Stimulated activated CD8-positive, alpha-beta memory T cell treated with anti-CD3 and anti-CD28 coated beads, Interleukin-2, amount 100 ng/mL, for 1 hour (primary cell): ENCODE data around the gene IST1.

ENCODE experiments used
- DNase-seq, 2 donors: peaks; one replicate each; pipeline ENCODE4 v3.0.0-alpha.2; 2020; ENCODE audit warnings: low read depth in 2 of 2

IST1 gene

DNA sequence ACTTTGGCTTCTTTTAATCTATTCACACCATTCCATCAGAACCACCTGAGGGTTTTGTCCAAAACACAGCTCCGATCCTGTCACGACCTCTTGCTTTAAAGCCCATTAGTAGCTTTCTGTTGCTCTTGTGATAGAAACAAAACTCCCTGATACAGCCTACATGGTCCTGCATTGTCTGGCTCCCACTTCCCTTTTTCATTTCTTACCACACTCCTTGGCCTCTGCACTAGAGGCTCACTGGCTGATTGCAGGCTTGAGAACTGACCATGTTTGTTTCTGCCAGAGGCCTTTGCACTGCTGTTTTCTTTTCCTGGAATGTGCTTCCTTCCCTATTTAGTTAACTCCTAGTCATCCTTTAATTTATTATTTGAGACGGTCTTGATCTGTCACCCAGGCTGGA, 23.7 kb downstream of the IST1 start:
- DNase-seq, result no peak

DNA sequence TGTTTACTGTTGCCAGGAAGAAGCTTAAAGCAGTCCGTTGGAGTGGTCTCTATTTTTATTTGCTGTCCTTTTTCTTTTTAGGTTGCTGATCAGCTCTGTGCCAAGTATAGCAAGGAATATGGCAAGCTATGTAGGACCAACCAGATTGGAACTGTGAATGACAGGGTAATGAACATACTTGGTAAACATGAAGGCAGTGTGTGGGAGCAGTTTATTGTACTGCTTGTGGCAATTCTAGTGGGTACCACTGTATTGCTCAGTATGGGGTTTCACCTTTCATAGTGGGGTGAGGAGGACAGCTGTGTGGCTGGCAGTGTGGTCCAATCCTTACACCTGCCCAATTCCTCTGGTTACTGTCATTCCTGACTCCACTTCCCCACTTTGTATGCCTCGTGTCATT, 25.3 kb downstream of the IST1 start:
- no peak for DNase-seq

- DNase-seq, result no peak
Observed at GRCh38 chr16:71923941-71924690, 28.8 kb downstream of the IST1 start.

GRCh38 chr16:71924710-71925109, 29.4 kb downstream of the IST1 start:
- DNase-seq, result no peak

GRCh38 chr16:71927383-71927782, 32.1 kb downstream of the IST1 start:
- DNase-seq, result no peak

DNA sequence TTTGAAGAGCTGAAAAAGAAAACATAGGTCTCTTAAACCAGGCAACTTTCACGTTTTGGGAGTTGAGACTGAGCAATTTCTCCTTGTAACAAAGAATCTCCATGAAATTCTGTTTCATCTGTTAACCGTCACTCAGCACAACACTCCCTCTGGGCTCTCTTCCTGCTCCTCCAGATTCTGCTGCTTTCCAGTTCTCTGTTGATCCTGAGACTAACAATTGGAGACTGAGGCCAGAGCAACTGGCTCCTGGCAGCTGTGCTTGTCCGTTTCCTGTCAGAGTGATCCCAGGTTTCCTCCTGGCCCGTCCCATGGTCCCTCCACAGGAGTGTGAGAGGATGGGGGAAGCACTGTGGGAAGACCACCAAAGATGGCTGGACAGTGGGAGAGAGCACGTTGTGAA, 32.5 kb downstream of the IST1 start:
- no peak for DNase-seq

- DNase-seq, result no peak
Observed at GRCh38 chr16:71929048-71929447, 33.7 kb downstream of the IST1 start.

DNA sequence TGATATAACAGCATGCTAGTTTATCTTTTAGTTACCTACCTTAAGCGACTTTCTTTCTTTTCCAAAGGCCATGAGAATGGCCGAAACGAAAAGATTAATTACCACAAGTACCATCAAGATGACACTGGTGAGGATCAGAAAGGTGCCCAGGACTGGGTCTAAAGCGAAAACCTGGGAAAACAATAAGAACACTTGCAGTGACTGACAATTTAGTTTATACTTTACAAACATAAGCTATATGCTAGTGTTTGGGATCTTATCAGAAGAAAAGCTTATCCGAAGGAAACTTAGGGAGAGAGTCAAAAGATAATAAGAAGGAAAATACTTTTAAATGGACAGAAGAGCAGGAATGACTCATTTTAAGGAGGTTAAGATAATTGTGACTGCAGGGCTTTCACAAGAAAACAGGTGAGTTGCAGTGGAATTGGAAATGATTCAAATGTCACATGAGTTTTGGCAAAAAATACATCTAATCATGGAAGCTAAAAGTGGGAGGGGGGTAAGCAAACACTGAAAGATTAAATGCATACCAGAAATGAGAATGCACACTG, 34.8 kb downstream of the IST1 start:
- no peak for DNase-seq

DNA sequence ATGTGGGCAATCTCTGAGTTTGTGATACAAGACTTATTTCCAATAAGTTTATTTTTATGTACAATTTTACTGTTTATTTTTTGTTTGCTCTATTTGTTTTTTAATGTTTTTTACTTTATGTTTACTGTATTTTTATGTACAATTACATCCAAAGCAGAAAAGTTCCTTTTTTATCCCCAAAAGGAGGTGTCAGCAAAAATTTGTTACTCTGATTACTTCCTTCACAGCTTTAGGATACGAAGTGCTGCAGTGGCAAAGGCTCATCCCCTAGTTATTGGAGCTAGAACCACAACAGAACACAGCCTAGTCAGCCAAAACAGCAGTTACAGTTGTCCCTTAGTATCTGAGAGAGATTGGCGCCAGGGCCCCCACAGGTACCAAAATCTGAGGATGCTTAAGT, 35.7 kb downstream of the IST1 start:
- no peak for DNase-seq

- DNase-seq, result no peak
Observed at GRCh38 chr16:71931599-71931998, 36.3 kb downstream of the IST1 start.

DNA sequence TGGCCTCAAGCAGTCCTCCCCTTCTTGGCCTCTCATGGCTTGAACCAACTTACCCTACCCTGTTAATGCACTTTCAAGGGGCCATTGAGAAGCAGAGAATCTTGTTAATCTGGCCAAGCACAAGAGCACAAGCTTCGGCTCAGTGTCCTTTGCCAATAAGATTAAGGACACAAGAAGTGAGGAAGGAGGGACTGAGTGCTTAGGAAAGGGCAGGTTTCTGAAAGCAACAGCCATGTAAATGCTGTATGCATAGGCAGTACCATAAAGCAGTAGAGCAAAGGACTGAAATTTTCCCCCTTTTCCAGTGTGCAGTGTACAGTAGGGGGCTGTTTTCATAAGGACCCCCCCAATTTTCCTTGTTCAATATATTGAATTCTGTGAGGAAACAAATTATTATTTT, 37.7 kb downstream of the IST1 start:
- DNase-seq, result no peak

GRCh38 chr16:71933913-71934695, 38.8 kb downstream of the IST1 start:
- no peak for DNase-seq

- DNase-seq, result no peak
Observed at GRCh38 chr16:71937868-71938510, 42.7 kb downstream of the IST1 start.

DNA sequence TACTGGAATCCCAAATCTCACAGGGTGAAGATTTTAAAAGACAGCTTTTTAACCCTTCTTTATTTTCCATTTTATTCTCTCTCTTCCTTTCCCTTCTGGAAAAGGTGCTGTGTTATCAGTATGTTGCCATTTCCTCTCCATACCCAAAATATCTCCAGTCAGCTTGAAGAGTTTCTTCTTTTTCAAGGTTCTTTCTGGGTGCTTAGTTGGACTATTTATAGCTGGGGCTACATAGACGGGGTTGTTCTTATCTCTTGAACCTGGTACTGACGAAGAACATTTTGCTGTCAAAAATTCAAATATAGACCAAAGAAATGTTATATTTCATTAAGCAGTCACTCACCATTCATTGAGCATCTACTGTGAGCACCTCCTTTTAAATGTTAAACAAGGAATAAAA, 48.6 kb downstream of the IST1 start:
- no peak for DNase-seq

GRCh38 chr16:71945616-71946015, 50.3 kb downstream of the IST1 start:
- no peak for DNase-seq

DNA sequence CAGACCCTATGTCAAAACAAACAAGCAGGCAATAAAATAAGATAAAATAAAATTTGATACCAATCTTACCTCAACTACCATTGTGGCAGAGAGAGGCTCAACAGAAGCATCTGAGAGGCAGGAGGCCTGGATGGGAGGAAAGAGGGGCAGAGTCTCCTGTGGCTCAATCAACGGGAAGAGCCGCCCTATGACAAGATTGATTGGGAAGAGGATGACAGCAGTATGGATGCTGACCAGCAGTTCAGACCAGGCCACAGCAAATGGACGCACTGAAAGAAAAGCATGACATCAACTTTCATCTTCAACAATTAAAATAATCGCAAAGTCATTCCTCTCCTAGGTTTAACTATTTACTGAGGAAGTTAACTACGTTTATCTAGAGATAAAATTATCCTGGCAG, 57.5 kb downstream of the IST1 start:
- no peak for DNase-seq

DNA sequence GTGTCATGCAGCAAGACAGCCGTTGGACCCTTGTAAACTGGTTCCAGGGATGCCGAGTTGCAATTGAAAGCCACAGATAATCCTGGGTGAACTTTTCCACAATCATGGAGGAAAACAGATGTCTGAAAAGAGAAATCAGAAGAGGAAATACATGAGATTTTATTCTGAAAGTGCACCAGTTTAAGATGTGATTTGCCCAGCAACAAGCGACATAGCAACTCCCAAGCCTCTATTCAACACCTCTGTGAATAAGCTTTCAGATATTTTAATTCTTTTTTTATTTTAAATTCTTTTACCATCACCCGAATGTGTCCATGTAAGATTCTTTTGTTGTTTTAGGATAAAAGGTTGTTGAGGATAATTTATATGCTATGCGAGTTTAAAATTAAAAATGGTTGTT, 58.8 kb downstream of the IST1 start:
- no peak for DNase-seq

GRCh38 chr16:71954699-71955195, 59.4 kb downstream of the IST1 start:
- no peak for DNase-seq

- no peak for DNase-seq
Observed at GRCh38 chr16:71956486-71956885, 61.2 kb downstream of the IST1 start.

DNA sequence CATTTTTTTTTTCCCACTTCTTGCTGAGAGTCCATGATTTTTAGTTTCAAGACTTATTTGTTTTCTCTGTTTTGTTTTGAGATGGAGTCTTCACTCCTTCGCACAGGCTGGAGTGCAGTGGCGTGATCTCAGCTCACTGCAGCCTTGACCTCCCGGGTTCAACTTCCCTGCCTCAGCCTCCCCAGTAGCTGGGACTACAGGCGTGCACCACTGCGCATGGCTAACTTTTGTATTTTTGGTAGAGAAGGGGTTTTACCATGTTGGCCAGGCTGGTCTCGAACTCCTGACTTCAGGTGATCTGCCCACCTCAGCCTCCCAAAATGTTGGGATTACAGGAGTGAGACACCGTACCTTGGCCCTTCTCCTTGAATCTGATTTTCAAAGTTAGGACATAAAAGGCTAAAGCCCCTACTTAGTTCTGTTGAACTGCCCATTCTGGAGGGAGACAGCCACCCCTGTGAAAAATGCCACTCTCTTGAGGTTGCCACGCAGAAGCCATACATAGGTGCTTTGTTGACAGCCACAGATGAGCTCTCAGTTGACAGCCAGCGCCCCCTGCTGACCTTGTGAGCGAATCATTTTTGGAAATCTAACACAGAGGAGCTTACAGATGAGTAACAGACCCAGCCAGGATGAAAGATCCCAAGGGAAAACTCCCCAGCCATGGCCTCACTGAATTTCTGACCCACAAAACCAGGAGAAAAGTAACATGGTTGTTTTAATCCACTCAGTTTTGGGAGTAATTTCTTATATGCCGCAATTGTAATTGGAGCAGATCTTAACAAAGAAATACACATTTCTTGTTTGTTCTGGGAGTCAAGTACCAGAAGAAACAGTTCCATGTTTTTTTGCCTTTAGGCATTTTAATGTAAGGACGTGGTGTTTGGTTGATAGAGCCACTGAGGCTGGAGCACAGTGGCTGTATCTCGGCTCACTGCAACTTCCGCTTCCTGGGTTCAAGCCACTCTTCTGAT, 66.0 kb downstream of the IST1 start:
- DNase-seq, result peak; percentile 61 to 63
